Upper lobe of right lung (tissue), 1 donor: ENCODE measurements around the gene SAMD4A. TPM values are rescaled to one million over a fixed set of nuclear protein-coding genes. Genes with fewer than 3 reads are reported as not detected.

Source experiments
- ATAC-seq: fragments of 200-7000 bp; cut with Tn5 transposase; one replicate; pipeline ENCODE4 v1.9.1; 2020; ENCODE audit warnings: mild to moderate bottlenecking, moderate library complexity
- DNase-seq: peaks from one replicate; pipeline ENCODE4 v3.0.0-alpha.2; 2020
- H3K27ac ChIP-seq: fragments of 200-600 bp; one replicate; pipeline ENCODE4 v1.8.0; 2022
- H3K27me3 ChIP-seq: fragments of 200-600 bp; one replicate; pipeline ENCODE4 v1.8.0; 2022; ENCODE audit warnings: mild to moderate bottlenecking
- H3K36me3 ChIP-seq: fragments of 200-600 bp; one replicate; pipeline ENCODE4 v1.8.0; 2022
- H3K4me1 ChIP-seq: fragments of 200-600 bp; one replicate; pipeline ENCODE4 v1.8.0; 2022
- H3K4me3 ChIP-seq: fragments of 200-600 bp; one replicate; pipeline ENCODE4 v1.8.0; 2022; ENCODE audit warnings: mild to moderate bottlenecking
- H3K9me3 ChIP-seq: fragments of 200-600 bp; one replicate; pipeline ENCODE4 v1.8.0; 2022
- intact Hi-C: fragments of 100-400 bp; cut with DNase I; formaldehyde crosslinking; loops from one replicate; pipeline ENCODE4 v1.11.0; 2022
- total RNA-seq: library from RNA; stranded (reverse); fragmentation: NEBNext Ultra II Directional; extraction: Animal tissue kit (Norgen Biotek cat#: 25700); gene quantifications from one replicate; pipeline ENCODE4 v1.2.1, GENCODE V29; 2021
- TF ChIP-seq, protein P1 (sequence below): fragments of 200-600 bp; IDR thresholded peaks from one replicate; pipeline ENCODE4 v1.8.0; 2022; ENCODE audit warnings: antibody characterized with exemption
- donor health status: DM: no; HTN: yes; CAD: no; lungs with severe emphysema.

The SAMD4A gene
- total RNA-seq, 1 donor from 2014 or later = 39.1 TPM

DNA sequence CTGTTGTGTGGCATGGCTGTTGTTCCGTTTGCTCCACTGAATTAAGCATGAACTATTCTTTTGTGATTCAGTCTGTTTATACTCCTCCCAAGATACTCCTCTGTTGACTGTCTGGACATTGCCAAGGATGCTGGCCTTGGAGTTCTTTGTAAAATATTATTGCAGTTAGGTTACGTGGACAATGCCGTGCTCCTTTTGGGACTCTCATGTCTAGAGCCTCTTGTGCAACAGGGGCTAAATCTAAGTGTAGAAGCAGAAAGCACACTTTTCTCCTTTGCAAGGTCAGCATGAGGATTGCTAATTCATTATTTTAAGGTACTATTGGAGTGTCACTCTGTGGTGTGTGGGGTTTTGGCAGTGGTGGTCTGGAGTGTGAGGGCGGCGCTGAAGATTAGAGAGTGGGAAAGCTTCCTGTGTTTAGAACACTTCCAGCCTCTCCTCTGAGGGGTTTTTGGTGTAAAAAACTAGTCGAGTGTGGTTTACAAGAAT, 125.4 kb downstream of the SAMD4A start:
- Histone ChIP-seq H3K36me3 (no peaks in the 10 kb centered on the region), H3K27me3 (no peaks in the 10 kb centered on the region), H3K27ac (no peak overlapping the region), H3K4me1 (peaks cover 19% of the 10 kb centered on the region), H3K9me3 (no peaks in the 10 kb centered on the region), H3K4me3 (no peak overlapping the region)
- TF ChIP-seq, protein P1, sequence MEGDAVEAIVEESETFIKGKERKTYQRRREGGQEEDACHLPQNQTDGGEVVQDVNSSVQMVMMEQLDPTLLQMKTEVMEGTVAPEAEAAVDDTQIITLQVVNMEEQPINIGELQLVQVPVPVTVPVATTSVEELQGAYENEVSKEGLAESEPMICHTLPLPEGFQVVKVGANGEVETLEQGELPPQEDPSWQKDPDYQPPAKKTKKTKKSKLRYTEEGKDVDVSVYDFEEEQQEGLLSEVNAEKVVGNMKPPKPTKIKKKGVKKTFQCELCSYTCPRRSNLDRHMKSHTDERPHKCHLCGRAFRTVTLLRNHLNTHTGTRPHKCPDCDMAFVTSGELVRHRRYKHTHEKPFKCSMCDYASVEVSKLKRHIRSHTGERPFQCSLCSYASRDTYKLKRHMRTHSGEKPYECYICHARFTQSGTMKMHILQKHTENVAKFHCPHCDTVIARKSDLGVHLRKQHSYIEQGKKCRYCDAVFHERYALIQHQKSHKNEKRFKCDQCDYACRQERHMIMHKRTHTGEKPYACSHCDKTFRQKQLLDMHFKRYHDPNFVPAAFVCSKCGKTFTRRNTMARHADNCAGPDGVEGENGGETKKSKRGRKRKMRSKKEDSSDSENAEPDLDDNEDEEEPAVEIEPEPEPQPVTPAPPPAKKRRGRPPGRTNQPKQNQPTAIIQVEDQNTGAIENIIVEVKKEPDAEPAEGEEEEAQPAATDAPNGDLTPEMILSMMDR = no peak
- intact Hi-C loops = loop anchor here (5.0 kb wide), 1 partner anchor 120 kb away; no protein-coding TSS in a partner anchor
- ATAC-seq = no peak
- DNase-seq = no peak

DNA sequence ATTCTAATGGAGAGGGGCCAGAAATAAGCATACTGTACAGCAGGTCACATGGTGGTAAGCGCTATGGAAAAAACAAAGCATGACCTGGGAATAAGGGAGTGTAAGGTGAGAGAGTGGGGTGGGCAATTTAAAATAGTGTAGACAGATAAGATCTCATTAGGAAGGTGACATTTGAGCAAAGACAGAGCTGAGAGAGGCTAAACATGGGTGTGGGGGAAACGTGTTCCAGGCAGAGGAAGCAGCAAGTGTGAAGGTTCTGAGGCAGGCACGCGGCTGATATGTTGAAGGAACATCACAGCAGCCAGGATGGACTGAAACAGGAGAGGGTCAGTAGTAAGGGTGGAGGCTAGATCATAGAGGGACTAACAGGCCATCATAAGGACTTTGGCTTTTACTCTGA, 126.8 kb downstream of the SAMD4A start:
- ATAC-seq = no peak
- no peaks in the 10 kb centered on the region for H3K9me3 ChIP-seq
- intact Hi-C loops = loop anchor here (5.0 kb wide), 1 partner anchor 121 kb away; no protein-coding TSS in a partner anchor
- no peaks in the 10 kb centered on the region for H3K36me3 ChIP-seq
- TF ChIP-seq, protein P1 = no peak
- peaks cover 21% of the 10 kb centered on the region for H3K4me1 ChIP-seq
- H3K4me3 ChIP-seq = no peak overlapping the region
- H3K27ac ChIP-seq = no peak overlapping the region
- no peak for DNase-seq
- no peaks in the 10 kb centered on the region for H3K27me3 ChIP-seq

DNA sequence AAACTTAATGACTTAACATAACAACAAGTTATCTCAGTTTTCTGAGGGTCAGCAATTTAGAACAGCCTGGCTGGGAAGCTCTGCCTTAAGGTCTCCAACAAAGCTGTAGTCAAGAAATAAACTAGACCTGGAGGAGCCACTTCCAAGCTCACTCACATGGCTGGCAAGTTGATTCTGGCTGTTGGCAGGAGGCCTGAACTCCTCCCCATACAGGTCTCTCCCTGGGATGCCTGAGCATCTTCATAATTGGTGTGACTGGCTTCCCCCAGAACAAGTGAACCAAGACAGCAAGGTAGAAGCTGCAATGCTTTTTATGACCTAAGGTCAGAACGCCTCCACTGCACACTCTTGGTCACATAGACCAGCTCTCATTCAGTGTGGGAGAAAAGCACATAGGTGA, 128.3 kb downstream of the SAMD4A start:
- Histone ChIP-seq H3K27me3 (no peaks in the 10 kb centered on the region), H3K4me3 (no peak overlapping the region), H3K36me3 (no peaks in the 10 kb centered on the region), H3K27ac (no peak overlapping the region), H3K4me1 (peaks cover 27% of the 10 kb centered on the region), H3K9me3 (no peaks in the 10 kb centered on the region)
- ATAC-seq = no peak
- TF ChIP-seq, protein P1 = no peak
- intact Hi-C loops = no loop called here
- DNase-seq = no peak

DNA sequence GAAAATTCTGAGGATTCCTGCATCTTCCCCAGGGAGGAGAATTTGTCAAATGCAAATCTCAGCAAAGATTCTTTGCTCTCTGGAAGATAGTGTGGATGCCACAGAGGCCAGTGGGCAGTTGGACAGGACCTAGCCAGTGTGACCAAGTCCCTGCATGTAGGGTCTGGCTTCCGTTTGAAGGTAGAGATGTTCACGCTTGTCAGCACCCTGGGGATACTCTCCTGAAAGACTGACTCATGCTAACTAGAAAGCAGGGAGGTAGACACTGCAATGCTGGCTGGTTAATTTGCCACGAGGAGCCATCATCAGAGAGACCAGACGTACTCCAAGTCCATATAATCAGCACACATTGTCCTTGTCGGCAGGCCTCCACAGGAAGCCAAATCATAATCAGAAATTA, 130.1 kb downstream of the SAMD4A start:
- intact Hi-C loops = no loop called here
- TF ChIP-seq, protein P1 = no peak
- H3K4me1 ChIP-seq = peaks cover 15% of the 10 kb centered on the region
- ATAC-seq (no peak), DNase-seq (no peak)
- no peaks in the 10 kb centered on the region for H3K9me3 ChIP-seq
- H3K27me3 ChIP-seq = no peaks in the 10 kb centered on the region
- no peak overlapping the region for H3K4me3 ChIP-seq
- H3K36me3 ChIP-seq = no peaks in the 10 kb centered on the region
- H3K27ac ChIP-seq = no peak overlapping the region

DNA sequence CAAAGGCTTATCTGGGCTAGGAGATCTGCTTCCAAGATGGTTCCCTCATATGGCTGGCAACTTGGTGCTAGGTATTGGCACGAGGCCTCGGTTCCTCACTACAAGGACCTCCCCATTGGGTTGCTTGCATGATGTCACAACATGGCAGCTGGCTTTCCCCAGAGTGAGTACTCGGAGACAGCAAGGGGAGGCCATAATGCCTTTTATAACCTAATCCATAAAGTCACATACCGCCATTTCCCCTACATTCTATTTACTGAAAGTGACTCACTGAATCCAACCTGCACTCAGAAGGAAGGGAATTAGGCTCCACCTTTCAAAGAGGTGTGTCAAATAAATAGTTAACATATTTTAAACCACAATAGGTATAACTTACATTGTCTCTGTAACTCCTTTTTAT, 130.9 kb downstream of the SAMD4A start:
- intact Hi-C loops = no loop called here
- Histone ChIP-seq H3K9me3 (no peaks in the 10 kb centered on the region), H3K4me3 (no peak overlapping the region), H3K4me1 (peaks cover 13% of the 10 kb centered on the region), H3K36me3 (peaks cover 5% of the 10 kb centered on the region), H3K27me3 (no peaks in the 10 kb centered on the region), H3K27ac (no peak overlapping the region)
- no peak for ATAC-seq
- TF ChIP-seq, protein P1 = no peak
- no peak for DNase-seq

DNA sequence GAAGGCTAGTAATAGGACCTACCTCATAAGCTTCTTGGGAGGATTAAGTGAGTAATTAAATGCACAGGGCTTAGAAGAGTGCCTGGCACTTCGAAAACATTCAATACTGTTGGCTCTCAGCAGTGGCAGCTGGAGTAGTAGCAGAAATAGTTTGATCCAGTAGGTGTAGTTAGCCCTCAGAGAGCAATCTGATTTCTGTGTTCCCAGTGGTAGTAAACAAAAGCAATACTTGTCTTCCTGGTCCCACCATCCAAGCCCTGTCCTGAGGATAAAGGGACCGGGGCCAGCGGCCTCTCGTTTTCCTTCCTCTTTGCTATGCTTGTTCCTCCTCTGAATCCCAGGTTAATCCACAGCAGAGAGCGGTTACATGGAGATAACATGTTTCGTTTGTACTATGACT, 131.6 kb downstream of the SAMD4A start:
- ATAC-seq (no peak), DNase-seq (no peak)
- Histone ChIP-seq H3K27me3 (no peaks in the 10 kb centered on the region), H3K4me1 (peaks cover 13% of the 10 kb centered on the region), H3K27ac (no peak overlapping the region), H3K4me3 (no peak overlapping the region), H3K36me3 (peaks cover 8% of the 10 kb centered on the region), H3K9me3 (no peaks in the 10 kb centered on the region)
- intact Hi-C loops = no loop called here
- TF ChIP-seq, protein P1 = no peak
